ENCODE measurements around the gene DCUN1D1. TPM values are rescaled to one million over a fixed set of nuclear protein-coding genes. Genes with fewer than 3 reads are reported as not detected.

Gene DCUN1D1
- total and polyA plus RNA-seq, 2 of the 13 experiments (the other 11 are each of a cell fraction or from before 2014, with no cell fraction given) = 10.5 to 39.7 TPM

GRCh38 chr3:182914341-182914740 lies 66.0 kb downstream of the DCUN1D1 start:
- no peaks in the 10 kb centered on the region for H3K9me3 ChIP-seq (ENCODE audit: low read length)
- H3K4me2 ChIP-seq (ENCODE audit: low read depth, low read length) = no peak overlapping the region
- no peak overlapping the region for H2AFZ ChIP-seq (ENCODE audit: low read length)
- ChIA-PET POLR2A (no interaction called here), CTCF (ENCODE audit: low intra/inter-chr PET ratio, low total read pairs) (no interaction called here)
- H3K36me3 ChIP-seq (replicated peaks in 1 of 2; ENCODE audit: control insufficient read depth in 1 of 2, insufficient read depth in 2 of 2, low read length in 2 of 2) = peaks cover 2 to 5% of the 10 kb centered on the region in 2 experiments; a peak in 1 of 5 replicates
- no TSS peak for BruUV-seq (replicated peaks)
- DNase-seq (ENCODE audit: low spot score) = no peak
- no peak for ATAC-seq
- H3K79me2 ChIP-seq (ENCODE audit: insufficient read depth, low read length) = no peaks in the 10 kb centered on the region
- H3K9ac ChIP-seq (ENCODE audit: insufficient read depth, low read depth, low read length) = no peak overlapping the region
- TF ChIP-seq ZNF782 (CRISPR knock-in tag; IDR thresholded peaks at IDR 0.05; ENCODE audit: borderline replicate concordance) (no peak), MTA1 (CRISPR knock-in tag; IDR thresholded peaks at IDR 0.05; ENCODE audit: borderline replicate concordance) (no peak), THYN1 (CRISPR knock-in tag; IDR thresholded peaks at IDR 0.05; ENCODE audit: borderline replicate concordance, low read depth) (no peak), ZNF264 (CRISPR knock-in tag; IDR thresholded peaks at IDR 0.05) (no peak), MXD4 (CRISPR knock-in tag; IDR thresholded peaks at IDR 0.05) (no peak), ZBTB20 (CRISPR knock-in tag; IDR thresholded peaks at IDR 0.05; ENCODE audit: borderline replicate concordance, low read depth) (no peak), CAMTA2 (CRISPR knock-in tag; IDR thresholded peaks at IDR 0.05; ENCODE audit: borderline replicate concordance) (no peak), ARID5B (CRISPR knock-in tag; IDR thresholded peaks at IDR 0.05) (no peak), ZGPAT (CRISPR knock-in tag; IDR thresholded peaks at IDR 0.05) (no peak)
- in situ Hi-C loops (cut with HindIII; ENCODE audit: extremely low pct_ligation_motif_present, low pct_unique_long_range_greater_than_20kb) (no loop called here), intact Hi-C loops (cut with micrococcal nuclease; ENCODE audit: unreplicated experiment) (no loop called here)
- H4K20me1 ChIP-seq (ENCODE audit: insufficient read depth, low read length) = no peaks in the 10 kb centered on the region
- WGBS (ENCODE audit: low lambda C conversion rate) = 93% methylated on average over 1 of the region's 1 CpG
- H3K4me3 ChIP-seq (replicated peaks in 1 of 3; ENCODE audit: insufficient read depth in 1 of 3, low read depth in 2 of 3, low read length in 3 of 3) = no peak overlapping the region
- no peaks in the 10 kb centered on the region for H3K27me3 ChIP-seq (ENCODE audit: control insufficient read depth in 1 of 2, insufficient read depth in 2 of 2, low read length in 2 of 2)
- no peaks in the 10 kb centered on the region for H3K4me1 ChIP-seq (ENCODE audit: insufficient read depth, low read length)
- no peak overlapping the region for H3K27ac ChIP-seq (ENCODE audit: extremely low read length, insufficient read depth, low read length)
- no peak for FAIRE-seq
